Measurements from ENCODE around the gene CIAPIN1. TPM values are rescaled to one million over a fixed set of nuclear protein-coding genes. Genes with fewer than 3 reads are reported as not detected.

Gene CIAPIN1
- total RNA-seq, 1 donor from 2014 or later = 60.1 TPM

GRCh38 chr16:57478396-57479204 lies 31.4 kb upstream of the CIAPIN1 start:
- intact Hi-C loops (cut with DNase I) = loop anchor here (5.0 kb wide), 1 partner anchor 39 kb away; no protein-coding TSS in a partner anchor
- peak; percentile 59 for DNase-seq (ENCODE audit: low spot score)

- intact Hi-C loops (cut with DNase I) = loop anchor here (5.0 kb wide), 1 partner anchor 40 kb away; no protein-coding TSS in a partner anchor
- peak; percentile 35 for DNase-seq (ENCODE audit: low spot score)
Measured at GRCh38 chr16:57477531-57478202, 30.5 kb upstream of the CIAPIN1 start.

- intact Hi-C loops (cut with DNase I) = loop anchor here (5.0 kb wide), 1 partner anchor 41 kb away; no protein-coding TSS in a partner anchor
- DNase-seq (ENCODE audit: low spot score) = peak; percentile 46
Measured at GRCh38 chr16:57476546-57477410, 29.6 kb upstream of the CIAPIN1 start.

GRCh38 chr16:57475711-57476339 lies 28.6 kb upstream of the CIAPIN1 start:
- peak; percentile 81 for DNase-seq (ENCODE audit: low spot score)
- intact Hi-C loops (cut with DNase I) = loop anchor here (5.0 kb wide), 1 partner anchor 41 kb away; no protein-coding TSS in a partner anchor

GRCh38 chr16:57474671-57475661 lies 27.8 kb upstream of the CIAPIN1 start:
- DNase-seq (ENCODE audit: low spot score) = peak; percentile 55
- intact Hi-C loops (cut with DNase I) = loop anchor here (5.0 kb wide), 1 partner anchor 42 kb away; no protein-coding TSS in a partner anchor

GRCh38 chr16:57473906-57474305 lies 26.7 kb upstream of the CIAPIN1 start:
- intact Hi-C loops (cut with DNase I) = no loop called here
- DNase-seq (ENCODE audit: low spot score) = peak; percentile 63

GRCh38 chr16:57473176-57473840 lies 26.1 kb upstream of the CIAPIN1 start:
- intact Hi-C loops (cut with DNase I) = no loop called here
- peak; percentile 33 for DNase-seq (ENCODE audit: low spot score)

- intact Hi-C loops (cut with DNase I) = no loop called here
- DNase-seq (ENCODE audit: low spot score) = peak; percentile 56
Measured at GRCh38 chr16:57472665-57473060, 25.5 kb upstream of the CIAPIN1 start.

- DNase-seq (ENCODE audit: low spot score) = peak; percentile 47
- intact Hi-C loops (cut with DNase I) = no loop called here
Measured at GRCh38 chr16:57471852-57472664, 24.9 kb upstream of the CIAPIN1 start.

GRCh38 chr16:57471209-57471608 lies 24.0 kb upstream of the CIAPIN1 start:
- peak; percentile 6 for DNase-seq (ENCODE audit: low spot score)
- intact Hi-C loops (cut with DNase I) = no loop called here

- intact Hi-C loops (cut with DNase I) = no loop called here
- peak; percentile 82 for DNase-seq (ENCODE audit: low spot score)
Measured at GRCh38 chr16:57470711-57471110, 23.5 kb upstream of the CIAPIN1 start.

- peak; percentile 51 for DNase-seq (ENCODE audit: low spot score)
- intact Hi-C loops (cut with DNase I) = no loop called here
Measured at GRCh38 chr16:57469917-57470470, 22.8 kb upstream of the CIAPIN1 start.

GRCh38 chr16:57469046-57469445 lies 21.9 kb upstream of the CIAPIN1 start:
- peak; percentile 54 for DNase-seq (ENCODE audit: low spot score)
- intact Hi-C loops (cut with DNase I) = no loop called here

GRCh38 chr16:57468346-57468745 lies 21.2 kb upstream of the CIAPIN1 start:
- intact Hi-C loops (cut with DNase I) = no loop called here

GRCh38 chr16:57464523-57464922 lies 17.3 kb upstream of the CIAPIN1 start:
- intact Hi-C loops (cut with DNase I) = loop anchor here (5.0 kb wide), 1 partner anchor 73 kb away; the partner anchor contains the start of gene CCDC102A

More at GRCh38 chr16:57468346-57468745, 21.2 kb upstream of the CIAPIN1 start:
- no peak for DNase-seq (ENCODE audit: low spot score)

GRCh38 chr16:57462978-57463362 lies 15.8 kb upstream of the CIAPIN1 start:
- DNase-seq (ENCODE audit: low spot score) = no peak
- intact Hi-C loops (cut with DNase I) = loop anchor here (5.0 kb wide), 1 partner anchor 74 kb away; the partner anchor contains the start of gene CCDC102A

More at GRCh38 chr16:57464523-57464922, 17.3 kb upstream of the CIAPIN1 start:
- DNase-seq (ENCODE audit: low spot score) = no peak
